Measurements from ENCODE around the gene CTSD. TPM values are rescaled to one million over a fixed set of nuclear protein-coding genes. Genes with fewer than 3 reads are reported as not detected.

Gene CTSD
- total RNA-seq, 3 donors from 2014 or later: 74.9 to 101 (median 83.7) TPM

GRCh38 chr11:1741741-1742140, 22.0 kb downstream of the CTSD start:
- Mint-ChIP-seq H3K4me3 (no peak overlapping the region), H3K27me3 (ENCODE audit: low read depth) (peaks cover 5% of the 10 kb centered on the region), H3K36me3 (ENCODE audit: insufficient read depth) (no peaks in the 10 kb centered on the region), H3K4me1 (ENCODE audit: low read depth) (no peaks in the 10 kb centered on the region), H3K9me3 (peaks cover 2% of the 10 kb centered on the region)
- ATAC-seq (no peak), DNase-seq (no peak)

DNA sequence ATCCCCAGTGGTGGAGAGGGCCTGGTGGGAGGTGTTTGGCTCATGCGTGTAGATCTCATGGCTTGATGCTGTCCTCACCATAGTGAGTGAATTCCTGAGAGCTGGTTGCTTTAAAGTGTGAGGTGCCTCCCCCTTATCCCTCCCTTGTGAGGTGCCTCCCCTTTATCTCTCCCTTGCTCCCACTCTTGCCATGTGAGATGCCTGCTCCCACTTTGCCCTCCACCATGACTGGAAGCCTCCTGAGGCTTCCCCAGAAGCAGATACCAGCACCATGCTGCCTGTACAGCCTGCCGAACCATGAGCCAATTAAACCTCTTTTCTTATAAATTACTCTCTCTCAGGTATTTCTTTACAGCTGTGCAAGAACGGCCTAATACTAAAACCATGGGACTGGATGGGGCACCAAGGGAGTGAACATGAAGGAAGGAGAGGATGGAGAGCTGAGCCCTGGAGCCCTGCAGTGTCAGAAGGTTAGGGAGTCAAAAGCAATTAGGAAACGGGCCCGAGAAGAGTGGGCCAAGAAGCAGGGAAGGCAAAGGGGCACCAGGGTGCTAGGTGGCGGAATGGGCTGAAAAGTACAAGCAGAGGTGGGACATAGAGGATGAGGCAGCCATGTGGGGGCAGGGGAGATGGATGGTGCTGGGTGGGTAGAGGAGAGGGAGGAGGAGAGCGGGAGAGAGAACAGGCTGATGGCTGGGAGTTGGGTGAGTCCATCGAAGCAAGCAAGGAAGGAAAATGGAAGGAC, 22.8 kb downstream of the CTSD start:
- DNase-seq (no peak), ATAC-seq (no peak)

DNA sequence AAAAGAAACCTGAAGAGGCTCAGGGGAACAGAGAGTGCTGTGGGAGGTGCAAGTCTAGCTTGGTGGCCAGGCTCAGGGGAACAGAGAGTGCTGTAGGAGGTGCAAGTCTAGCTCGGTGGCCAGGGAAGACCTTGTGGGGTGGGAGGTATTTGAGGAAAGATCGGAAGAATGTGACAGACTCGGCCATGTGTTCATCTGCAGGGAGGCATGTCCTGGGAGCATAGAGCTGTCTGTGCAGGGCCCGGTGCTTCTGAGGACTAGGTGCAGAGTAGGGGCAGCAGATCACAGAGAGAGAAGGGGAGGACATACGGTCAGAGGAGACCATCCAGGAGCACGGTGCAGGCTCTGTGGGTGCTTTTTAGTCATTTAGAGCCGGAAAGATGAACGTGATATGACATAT, 24.2 kb downstream of the CTSD start:
- ATAC-seq (no peak), DNase-seq (no peak)
- Mint-ChIP-seq H3K27me3 (ENCODE audit: low read depth) (peaks cover 18% of the 10 kb centered on the region), H3K9me3 (peaks cover 14% of the 10 kb centered on the region), H3K4me3 (no peak overlapping the region), H3K36me3 (ENCODE audit: insufficient read depth) (no peaks in the 10 kb centered on the region), H3K4me1 (ENCODE audit: low read depth) (no peaks in the 10 kb centered on the region)

More for the DNA sequence above, 22.8 kb downstream of the CTSD start:
- Mint-ChIP-seq H3K4me3 (no peak overlapping the region), H3K27me3 (ENCODE audit: low read depth) (peaks cover 13% of the 10 kb centered on the region), H3K4me1 (ENCODE audit: low read depth) (no peaks in the 10 kb centered on the region), H3K9me3 (peaks cover 10% of the 10 kb centered on the region), H3K36me3 (ENCODE audit: insufficient read depth) (no peaks in the 10 kb centered on the region)

DNA sequence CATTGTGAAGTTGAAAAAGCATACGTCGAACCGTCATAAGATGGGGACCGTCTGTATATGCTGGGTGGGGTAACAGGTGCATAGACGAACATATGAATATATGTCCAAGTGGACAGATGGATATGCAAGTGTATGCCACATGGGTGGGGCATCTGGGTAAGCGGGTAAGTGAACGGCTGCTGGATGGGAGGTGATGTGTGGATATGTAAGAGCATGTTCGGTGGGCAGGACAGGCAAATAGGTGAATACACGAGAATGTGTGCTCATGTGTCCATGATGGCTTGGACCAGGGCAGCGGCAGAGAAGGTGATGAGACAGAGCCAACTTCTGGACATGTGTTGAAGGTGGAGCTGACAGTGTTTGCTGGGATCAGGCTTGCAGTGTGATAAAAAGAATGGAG, 25.3 kb downstream of the CTSD start:
- no peak overlapping the region for H3K4me3 Mint-ChIP-seq
- H3K4me1 Mint-ChIP-seq (ENCODE audit: low read depth): peaks cover 8% of the 10 kb centered on the region
- ATAC-seq: no peak
- peaks cover 26% of the 10 kb centered on the region for H3K27me3 Mint-ChIP-seq (ENCODE audit: low read depth)
- no peak for DNase-seq
- no peaks in the 10 kb centered on the region for H3K36me3 Mint-ChIP-seq (ENCODE audit: insufficient read depth)
- H3K9me3 Mint-ChIP-seq: peaks cover 14% of the 10 kb centered on the region

GRCh38 chr11:1737080-1737757, 26.5 kb downstream of the CTSD start:
- H3K36me3 Mint-ChIP-seq (ENCODE audit: insufficient read depth): no peaks in the 10 kb centered on the region
- no peak overlapping the region for H3K4me3 Mint-ChIP-seq
- H3K4me1 Mint-ChIP-seq (ENCODE audit: low read depth): peaks cover 8% of the 10 kb centered on the region
- H3K9me3 Mint-ChIP-seq: peaks cover 14% of the 10 kb centered on the region
- H3K27me3 Mint-ChIP-seq (ENCODE audit: low read depth): peaks cover 28% of the 10 kb centered on the region
- no peak for ATAC-seq
- DNase-seq: no peak

GRCh38 chr11:1736447-1736992, 27.2 kb downstream of the CTSD start:
- H3K36me3 Mint-ChIP-seq (ENCODE audit: insufficient read depth): no peaks in the 10 kb centered on the region
- no peak overlapping the region for H3K4me3 Mint-ChIP-seq
- H3K9me3 Mint-ChIP-seq: peaks cover 14% of the 10 kb centered on the region
- H3K27me3 Mint-ChIP-seq (ENCODE audit: low read depth): peaks cover 34% of the 10 kb centered on the region
- DNase-seq: no peak
- no peak for ATAC-seq
- peaks cover 8% of the 10 kb centered on the region for H3K4me1 Mint-ChIP-seq (ENCODE audit: low read depth)

- Mint-ChIP-seq H3K4me1 (ENCODE audit: low read depth) (peaks cover 8% of the 10 kb centered on the region), H3K9me3 (peaks cover 14% of the 10 kb centered on the region), H3K4me3 (no peak overlapping the region), H3K36me3 (ENCODE audit: insufficient read depth) (no peaks in the 10 kb centered on the region), H3K27me3 (ENCODE audit: low read depth) (peaks cover 40% of the 10 kb centered on the region)
- ATAC-seq: no peak
- DNase-seq: no peak
Observed at GRCh38 chr11:1735271-1735670, 28.5 kb downstream of the CTSD start.

DNA sequence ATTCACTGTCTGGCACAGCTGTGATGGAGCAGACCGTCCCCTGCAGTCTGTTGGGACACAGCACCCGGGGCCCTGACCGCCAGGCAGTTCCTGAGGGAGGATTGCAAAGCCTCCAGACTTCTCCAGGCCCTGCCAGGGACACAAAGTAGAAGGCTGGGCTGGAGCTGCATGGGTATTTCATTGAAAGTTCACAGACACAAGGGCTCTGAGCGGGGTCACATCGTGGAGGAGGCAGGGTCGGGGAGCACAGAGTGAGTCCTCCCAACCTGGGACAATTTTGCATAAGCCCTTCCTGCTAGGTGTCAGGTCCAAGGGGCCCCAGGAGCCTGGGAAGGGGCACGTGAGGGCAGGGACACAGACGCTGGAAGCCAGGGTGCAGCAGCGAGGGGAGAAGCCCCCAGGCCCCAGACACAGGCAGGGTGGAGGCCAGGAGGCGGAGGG, 29.1 kb downstream of the CTSD start:
- DNase-seq (no peak), ATAC-seq (no peak)
- Mint-ChIP-seq H3K27me3 (ENCODE audit: low read depth) (peaks cover 44% of the 10 kb centered on the region), H3K4me3 (no peak overlapping the region), H3K9me3 (peaks cover 14% of the 10 kb centered on the region), H3K36me3 (ENCODE audit: insufficient read depth) (no peaks in the 10 kb centered on the region), H3K4me1 (ENCODE audit: low read depth) (peaks cover 12% of the 10 kb centered on the region)

- Mint-ChIP-seq H3K9me3 (peaks cover 14% of the 10 kb centered on the region), H3K4me1 (ENCODE audit: low read depth) (peaks cover 18% of the 10 kb centered on the region), H3K36me3 (ENCODE audit: insufficient read depth) (no peaks in the 10 kb centered on the region), H3K4me3 (no peak overlapping the region), H3K27me3 (ENCODE audit: low read depth) (peaks cover 41% of the 10 kb centered on the region)
- DNase-seq (no peak), ATAC-seq (no peak)
Observed at GRCh38 chr11:1733716-1734640, 29.7 kb downstream of the CTSD start.

DNA sequence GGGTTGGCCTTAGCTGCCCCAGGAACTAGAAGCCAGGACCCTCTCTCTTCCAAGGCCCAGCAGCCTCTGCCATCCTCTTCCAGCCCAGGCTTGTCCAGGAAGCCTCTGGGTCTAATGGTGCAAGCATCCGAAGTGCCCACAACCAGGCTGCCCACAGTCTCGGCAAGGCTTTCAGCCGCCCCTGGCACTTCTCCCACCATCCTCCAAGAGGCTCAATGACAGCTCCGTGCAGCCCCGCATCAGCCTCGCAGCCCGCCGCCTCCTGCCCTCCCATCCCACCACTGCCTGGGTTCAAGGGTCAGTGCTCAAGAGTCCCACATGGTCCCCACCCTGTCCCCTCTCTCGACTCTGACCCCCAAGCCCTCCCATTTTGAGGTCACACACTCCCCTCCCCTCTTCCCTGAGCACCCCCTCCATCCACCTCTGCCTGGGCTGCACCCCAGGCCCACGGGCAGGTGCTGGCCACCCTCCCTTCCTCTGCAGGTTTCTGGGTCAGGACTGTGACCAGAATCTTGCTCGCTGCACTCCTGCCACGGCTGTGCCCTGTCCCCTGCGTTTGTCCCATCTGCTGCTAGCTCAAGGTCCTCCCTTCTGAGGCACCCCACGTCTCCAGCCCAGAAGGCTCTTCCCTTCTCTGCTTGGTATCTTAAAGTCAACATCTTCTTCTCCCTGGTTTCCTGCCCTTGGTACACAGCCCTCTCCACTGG, 30.6 kb downstream of the CTSD start:
- Mint-ChIP-seq H3K36me3 (ENCODE audit: insufficient read depth) (no peaks in the 10 kb centered on the region), H3K9me3 (peaks cover 14% of the 10 kb centered on the region), H3K4me3 (no peak overlapping the region), H3K27me3 (ENCODE audit: low read depth) (peaks cover 46% of the 10 kb centered on the region), H3K4me1 (ENCODE audit: low read depth) (peaks cover 22% of the 10 kb centered on the region)
- no peak for ATAC-seq
- DNase-seq: no peak

DNA sequence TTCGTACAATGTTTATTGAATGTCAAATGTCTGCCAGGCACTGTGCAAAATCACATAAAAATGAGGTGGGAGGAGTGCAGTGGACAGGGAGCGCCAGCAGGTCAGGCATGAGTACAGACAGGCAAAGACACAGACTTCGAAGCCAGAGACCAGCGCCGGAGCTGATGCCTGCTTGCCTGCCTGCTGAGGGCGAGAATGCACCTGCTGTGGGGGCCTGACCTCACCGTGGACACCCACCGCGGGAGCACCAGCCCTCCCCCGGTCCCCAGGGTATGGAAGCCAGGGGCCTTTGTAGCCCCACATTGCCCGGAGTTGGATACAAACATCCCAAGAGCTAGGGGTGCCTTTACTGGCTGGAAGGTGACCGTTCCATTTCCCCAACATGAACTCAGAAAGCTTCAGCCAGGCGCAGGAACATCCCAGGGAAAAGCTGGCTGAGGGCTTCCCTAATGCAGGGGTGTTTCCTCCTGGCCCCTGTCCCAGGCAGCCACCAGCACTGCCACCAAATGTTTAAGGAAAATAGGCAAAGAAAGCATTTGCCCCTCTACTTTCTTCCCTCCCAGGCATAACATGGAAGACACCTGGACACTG, 31.2 kb downstream of the CTSD start:
- Mint-ChIP-seq H3K4me3 (no peak overlapping the region), H3K36me3 (ENCODE audit: insufficient read depth) (no peaks in the 10 kb centered on the region), H3K4me1 (ENCODE audit: low read depth) (peaks cover 25% of the 10 kb centered on the region), H3K9me3 (peaks cover 14% of the 10 kb centered on the region), H3K27me3 (ENCODE audit: low read depth) (peaks cover 52% of the 10 kb centered on the region)
- ATAC-seq: no peak
- no peak for DNase-seq

DNA sequence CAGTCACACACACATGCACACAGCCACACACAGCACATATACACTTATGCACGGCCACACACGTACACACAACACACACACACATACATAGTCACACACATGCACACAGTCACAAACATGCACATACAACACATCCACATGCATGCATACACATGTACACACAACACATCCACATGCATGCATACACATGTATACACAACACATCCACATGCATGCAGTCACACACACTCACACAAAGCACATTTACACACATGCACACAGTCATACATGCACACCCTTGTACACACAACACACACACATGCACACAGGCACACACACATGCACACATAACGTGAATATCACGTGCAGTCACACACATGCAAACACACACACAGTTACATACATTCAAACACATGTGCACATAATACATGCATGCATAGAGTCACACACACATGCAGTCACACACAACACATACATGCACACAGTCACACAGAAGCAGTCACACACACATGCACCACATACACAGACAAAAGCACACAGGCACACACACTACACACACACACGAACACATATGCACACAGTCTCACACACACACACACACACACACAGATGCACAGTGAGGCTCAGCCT, 32.2 kb downstream of the CTSD start:
- Mint-ChIP-seq H3K9me3 (peaks cover 9% of the 10 kb centered on the region), H3K36me3 (ENCODE audit: insufficient read depth) (no peaks in the 10 kb centered on the region), H3K4me1 (ENCODE audit: low read depth) (peaks cover 28% of the 10 kb centered on the region), H3K4me3 (no peak overlapping the region), H3K27me3 (ENCODE audit: low read depth) (peaks cover 52% of the 10 kb centered on the region)
- DNase-seq (no peak), ATAC-seq (no peak)

- H3K36me3 Mint-ChIP-seq (ENCODE audit: insufficient read depth): no peaks in the 10 kb centered on the region
- H3K4me3 Mint-ChIP-seq: peak overlapping the region; percentile 12
- no peak for DNase-seq
- H3K27me3 Mint-ChIP-seq (ENCODE audit: low read depth): peaks cover 46% of the 10 kb centered on the region
- H3K9me3 Mint-ChIP-seq: no peaks in the 10 kb centered on the region
- H3K4me1 Mint-ChIP-seq (ENCODE audit: low read depth): peaks cover 28% of the 10 kb centered on the region
- ATAC-seq: no peak
Observed at GRCh38 chr11:1730059-1730629, 33.6 kb downstream of the CTSD start.

Data from activated T-cell treated with anti-CD3 and anti-CD28 coated beads, Interleukin-2, amount 50 U/mL, for 4 hours (primary cell).